Liver (tissue), 3 donors: Measurements from ENCODE around the gene CD82.

ENCODE experiments used
- SP1 ChIP-seq: IDR thresholded peaks from 2 replicates; pipeline ENCODE4 v1.6.1; 2018; ENCODE audit warnings: antibody characterized with exemption, mild to moderate bottlenecking
- TF ChIP-seq, protein P1 (sequence below): fragments of 150-350 bp; IDR thresholded peaks from 2 replicates; pipeline ENCODE4 v1.5.1; 2017; ENCODE audit warnings: improper control_type of control experiment, low read depth, low read length; ENCODE audit not compliant: missing input control
- donor health status: healthy.
- donor health status: healthy.

DNA sequence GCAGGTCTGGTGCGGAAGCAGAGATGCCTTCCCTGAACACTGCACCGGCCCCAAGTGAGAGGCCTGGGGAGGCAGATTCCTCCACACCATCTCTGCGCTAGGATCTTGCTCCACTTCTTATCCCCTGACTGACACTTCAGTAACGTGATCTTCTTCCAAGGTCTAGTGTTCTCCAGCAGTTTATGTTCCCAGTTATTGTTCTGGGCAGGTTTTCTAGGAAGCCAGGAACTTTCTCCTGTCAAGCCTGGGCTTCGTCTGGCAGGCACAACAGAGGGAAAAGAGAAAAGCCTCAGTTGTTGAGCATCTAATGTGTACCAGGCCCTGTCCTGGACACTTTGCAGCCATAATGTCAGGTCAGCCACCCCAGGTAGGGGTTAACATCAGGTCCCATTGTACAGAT, 10.5 kb downstream of the CD82 start:
- no peak for TF ChIP-seq SP1
- TF ChIP-seq, protein P1, sequence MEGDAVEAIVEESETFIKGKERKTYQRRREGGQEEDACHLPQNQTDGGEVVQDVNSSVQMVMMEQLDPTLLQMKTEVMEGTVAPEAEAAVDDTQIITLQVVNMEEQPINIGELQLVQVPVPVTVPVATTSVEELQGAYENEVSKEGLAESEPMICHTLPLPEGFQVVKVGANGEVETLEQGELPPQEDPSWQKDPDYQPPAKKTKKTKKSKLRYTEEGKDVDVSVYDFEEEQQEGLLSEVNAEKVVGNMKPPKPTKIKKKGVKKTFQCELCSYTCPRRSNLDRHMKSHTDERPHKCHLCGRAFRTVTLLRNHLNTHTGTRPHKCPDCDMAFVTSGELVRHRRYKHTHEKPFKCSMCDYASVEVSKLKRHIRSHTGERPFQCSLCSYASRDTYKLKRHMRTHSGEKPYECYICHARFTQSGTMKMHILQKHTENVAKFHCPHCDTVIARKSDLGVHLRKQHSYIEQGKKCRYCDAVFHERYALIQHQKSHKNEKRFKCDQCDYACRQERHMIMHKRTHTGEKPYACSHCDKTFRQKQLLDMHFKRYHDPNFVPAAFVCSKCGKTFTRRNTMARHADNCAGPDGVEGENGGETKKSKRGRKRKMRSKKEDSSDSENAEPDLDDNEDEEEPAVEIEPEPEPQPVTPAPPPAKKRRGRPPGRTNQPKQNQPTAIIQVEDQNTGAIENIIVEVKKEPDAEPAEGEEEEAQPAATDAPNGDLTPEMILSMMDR = no peak
